ES-I3 (cell line): ENCODE results near the gene CNTLN.

ENCODE experiments used
- H3K36me3 ChIP-seq: 2 replicates; pipeline ENCODE4 v1.6.1; 2013; ENCODE audit warnings: mild to moderate bottlenecking, low read length, control low read depth, moderate library complexity; ENCODE audit not compliant: insufficient read depth
- H3K4me1 ChIP-seq: 2 replicates; pipeline ENCODE4 v1.6.1; 2013; ENCODE audit warnings: mild to moderate bottlenecking, control low read depth, low read length; ENCODE audit not compliant: insufficient read depth
- H3K9ac ChIP-seq: 2 replicates; pipeline ENCODE4 v1.6.1; 2013; ENCODE audit warnings: low read depth, mild to moderate bottlenecking, low read length, moderate library complexity
- H3K9me3 ChIP-seq: 2 replicates; pipeline ENCODE4 v1.6.1; 2013; ENCODE audit warnings: mild to moderate bottlenecking, low read length, moderate library complexity; ENCODE audit not compliant: control insufficient read depth, insufficient read depth

CNTLN gene, protein sequence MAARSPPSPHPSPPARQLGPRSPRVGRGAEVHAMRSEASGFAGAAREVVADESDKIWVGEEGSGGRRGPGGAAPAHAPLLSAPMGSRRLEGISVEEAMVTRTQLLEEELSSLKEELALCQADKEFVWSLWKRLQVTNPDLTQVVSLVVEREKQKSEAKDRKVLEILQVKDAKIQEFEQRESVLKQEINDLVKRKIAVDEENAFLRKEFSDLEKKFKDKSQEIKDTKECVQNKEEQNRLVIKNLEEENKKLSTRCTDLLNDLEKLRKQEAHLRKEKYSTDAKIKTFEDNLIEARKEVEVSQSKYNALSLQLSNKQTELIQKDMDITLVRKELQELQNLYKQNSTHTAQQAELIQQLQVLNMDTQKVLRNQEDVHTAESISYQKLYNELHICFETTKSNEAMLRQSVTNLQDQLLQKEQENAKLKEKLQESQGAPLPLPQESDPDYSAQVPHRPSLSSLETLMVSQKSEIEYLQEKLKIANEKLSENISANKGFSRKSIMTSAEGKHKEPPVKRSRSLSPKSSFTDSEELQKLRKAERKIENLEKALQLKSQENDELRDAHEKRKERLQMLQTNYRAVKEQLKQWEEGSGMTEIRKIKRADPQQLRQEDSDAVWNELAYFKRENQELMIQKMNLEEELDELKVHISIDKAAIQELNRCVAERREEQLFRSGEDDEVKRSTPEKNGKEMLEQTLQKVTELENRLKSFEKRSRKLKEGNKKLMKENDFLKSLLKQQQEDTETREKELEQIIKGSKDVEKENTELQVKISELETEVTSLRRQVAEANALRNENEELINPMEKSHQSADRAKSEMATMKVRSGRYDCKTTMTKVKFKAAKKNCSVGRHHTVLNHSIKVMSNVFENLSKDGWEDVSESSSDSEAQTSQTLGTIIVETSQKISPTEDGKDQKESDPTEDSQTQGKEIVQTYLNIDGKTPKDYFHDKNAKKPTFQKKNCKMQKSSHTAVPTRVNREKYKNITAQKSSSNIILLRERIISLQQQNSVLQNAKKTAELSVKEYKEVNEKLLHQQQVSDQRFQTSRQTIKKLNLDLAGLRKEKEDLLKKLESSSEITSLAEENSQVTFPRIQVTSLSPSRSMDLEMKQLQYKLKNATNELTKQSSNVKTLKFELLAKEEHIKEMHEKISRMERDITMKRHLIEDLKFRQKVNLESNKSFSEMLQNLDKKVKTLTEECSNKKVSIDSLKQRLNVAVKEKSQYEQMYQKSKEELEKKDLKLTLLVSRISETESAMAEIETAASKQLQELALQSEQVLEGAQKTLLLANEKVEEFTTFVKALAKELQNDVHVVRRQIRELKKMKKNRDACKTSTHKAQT (N-terminal part only)

DNA sequence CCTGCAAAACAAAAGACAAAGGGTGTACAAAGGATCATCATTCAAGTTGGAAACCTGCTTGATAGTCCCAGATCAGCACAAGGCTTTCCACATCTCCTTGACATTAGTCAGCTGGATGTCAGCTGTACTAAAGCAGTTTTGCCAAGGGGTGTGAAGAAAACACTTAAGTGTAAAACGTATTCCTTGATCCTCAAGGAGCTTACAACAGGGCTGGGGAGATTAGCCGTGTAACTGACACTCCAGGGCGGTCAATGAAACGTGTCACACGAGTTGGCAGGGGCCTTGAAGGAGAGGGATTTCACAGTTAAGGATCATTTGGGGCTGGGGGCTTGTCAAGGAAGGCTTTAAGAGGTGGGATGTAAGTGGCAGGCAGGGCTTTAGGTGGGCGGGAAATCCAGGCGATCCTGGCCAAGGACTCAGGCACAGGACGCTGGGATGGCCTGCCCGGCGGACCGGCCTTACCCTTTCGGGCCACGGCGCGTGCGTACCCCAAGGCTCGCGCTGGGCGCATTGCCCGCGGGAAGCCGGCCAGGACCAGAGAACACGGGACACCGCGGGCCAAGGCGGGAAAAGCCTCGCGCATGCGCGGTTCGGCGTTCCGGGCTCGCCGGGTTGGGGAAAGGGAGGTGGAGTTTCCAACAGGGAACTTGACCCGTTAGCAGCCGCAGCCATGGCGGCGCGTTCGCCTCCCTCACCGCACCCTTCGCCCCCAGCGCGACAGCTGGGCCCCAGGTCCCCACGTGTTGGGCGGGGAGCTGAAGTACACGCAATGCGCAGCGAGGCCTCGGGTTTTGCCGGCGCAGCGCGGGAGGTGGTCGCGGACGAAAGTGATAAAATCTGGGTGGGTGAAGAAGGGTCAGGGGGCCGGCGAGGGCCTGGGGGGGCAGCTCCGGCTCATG lies at the start of gene CNTLN:
CNTLN (plus strand) TSS at position 645 of the 899 bp plus-strand sequence; CDS start at position 671, 26 bp downstream.
- Histone ChIP-seq H3K36me3 (no peaks in the 10 kb centered on the region), H3K9me3 (no peaks in the 10 kb centered on the region), H3K4me1 (no peaks in the 10 kb centered on the region), H3K9ac (peak within 1 kb of the TSS; percentile 97)

DNA sequence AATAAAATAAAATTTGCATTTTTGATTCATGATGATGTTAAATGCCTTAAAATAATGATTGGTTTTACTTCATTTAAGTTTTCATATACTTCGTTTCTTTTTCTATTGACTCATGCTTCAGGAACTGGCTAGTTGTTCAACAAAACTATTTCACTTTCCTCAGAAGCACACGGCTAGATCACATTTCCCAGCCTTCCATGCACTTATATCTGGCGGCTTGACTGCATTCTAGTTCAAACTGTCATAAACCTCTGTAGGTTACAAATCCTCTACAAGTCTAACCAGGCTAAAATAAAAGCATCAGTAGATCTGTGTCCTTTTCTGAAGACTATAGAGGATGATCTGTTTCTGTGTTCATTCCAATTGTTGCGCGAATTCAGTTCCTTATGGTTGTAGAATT lies 46.3 kb upstream of the CNTLN start:
- H3K9me3 ChIP-seq: no peaks in the 10 kb centered on the region
- H3K9ac ChIP-seq: no peak overlapping the region
- no peaks in the 10 kb centered on the region for H3K4me1 ChIP-seq
- no peaks in the 10 kb centered on the region for H3K36me3 ChIP-seq

DNA sequence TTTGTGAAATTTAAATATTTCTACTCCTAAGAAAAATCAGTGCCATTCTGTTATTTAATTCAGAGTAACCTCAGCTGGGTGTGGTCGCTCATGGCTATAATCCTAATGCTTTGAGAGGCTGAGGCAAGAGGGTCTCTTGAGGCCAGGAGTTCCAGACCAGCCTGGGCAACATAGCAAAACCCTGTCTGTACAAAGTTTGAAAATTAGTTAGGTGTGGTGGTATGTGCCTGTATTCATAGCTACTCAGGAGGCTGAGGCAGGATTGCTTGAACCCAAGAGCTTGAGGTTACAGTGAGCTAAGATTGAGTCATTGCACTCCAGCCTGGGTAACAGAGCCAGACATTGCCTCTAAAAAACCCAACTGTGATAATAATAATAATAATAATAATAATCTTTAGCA lies 44.8 kb upstream of the CNTLN start:
- Histone ChIP-seq H3K36me3 (no peaks in the 10 kb centered on the region), H3K4me1 (no peaks in the 10 kb centered on the region), H3K9me3 (no peaks in the 10 kb centered on the region), H3K9ac (no peak overlapping the region)

DNA sequence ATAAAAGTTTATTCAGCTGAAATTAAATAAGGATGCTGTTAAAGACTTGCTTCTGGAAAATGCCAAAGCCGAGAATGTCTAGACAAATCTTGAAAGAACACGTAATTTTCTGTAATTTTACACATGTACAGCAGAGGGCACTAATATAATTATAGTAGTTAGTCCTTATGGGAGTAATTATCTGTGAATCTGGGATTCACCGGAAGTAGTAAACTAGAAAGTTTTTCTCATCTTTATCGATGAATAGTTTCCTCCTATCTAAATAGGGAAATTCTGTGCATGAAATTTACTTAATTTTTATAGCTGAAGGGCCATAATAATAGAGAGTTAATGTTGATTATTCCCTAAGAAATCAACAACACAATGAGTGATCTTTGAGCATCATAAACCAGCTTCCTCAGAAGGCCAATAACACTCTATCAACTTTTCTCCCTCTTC lies 18.4 kb upstream of the CNTLN start:
- Histone ChIP-seq H3K36me3 (no peaks in the 10 kb centered on the region), H3K4me1 (no peaks in the 10 kb centered on the region), H3K9me3 (no peaks in the 10 kb centered on the region), H3K9ac (no peak overlapping the region)

DNA sequence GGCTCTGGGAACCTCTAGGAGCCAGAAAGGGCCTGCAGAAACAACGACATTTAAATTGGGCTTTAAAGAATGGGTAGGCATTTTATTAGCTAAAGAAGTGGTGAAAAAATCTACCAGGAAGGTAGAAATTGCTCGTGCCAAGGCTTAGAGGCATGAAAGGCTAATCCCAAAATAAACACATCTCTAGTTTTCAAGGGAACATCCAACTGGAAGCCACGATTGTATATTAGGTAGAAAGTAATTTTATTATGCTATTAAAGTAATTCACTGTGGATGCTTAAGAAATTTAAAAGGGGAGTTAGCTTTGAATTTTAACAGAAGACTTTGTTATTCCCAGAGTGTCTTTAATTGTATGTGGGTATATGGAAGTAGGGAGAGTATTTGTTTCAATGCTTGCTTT lies 17.5 kb upstream of the CNTLN start:
- Histone ChIP-seq H3K36me3 (no peaks in the 10 kb centered on the region), H3K4me1 (no peaks in the 10 kb centered on the region), H3K9ac (no peak overlapping the region), H3K9me3 (no peaks in the 10 kb centered on the region)

DNA sequence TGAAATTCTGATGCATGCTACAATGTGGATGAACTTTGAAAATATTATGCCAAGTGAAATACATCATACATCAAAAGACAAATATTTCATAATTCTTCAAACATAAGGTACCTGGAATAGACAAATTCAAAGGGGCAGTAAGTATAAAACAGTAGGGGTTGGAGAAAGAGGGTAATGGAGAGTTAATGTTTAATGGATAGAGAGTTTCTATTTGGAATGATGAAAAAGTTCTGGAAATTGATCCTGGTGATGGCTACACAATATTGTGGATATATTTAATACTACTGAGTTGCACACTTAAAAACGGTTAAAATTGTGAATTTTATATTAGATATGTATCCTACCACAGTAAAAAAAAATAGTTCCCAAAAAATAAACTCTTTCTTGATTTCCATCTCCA lies 14.6 kb upstream of the CNTLN start:
- no peaks in the 10 kb centered on the region for H3K4me1 ChIP-seq
- no peaks in the 10 kb centered on the region for H3K9me3 ChIP-seq
- H3K9ac ChIP-seq: no peak overlapping the region
- no peaks in the 10 kb centered on the region for H3K36me3 ChIP-seq

DNA sequence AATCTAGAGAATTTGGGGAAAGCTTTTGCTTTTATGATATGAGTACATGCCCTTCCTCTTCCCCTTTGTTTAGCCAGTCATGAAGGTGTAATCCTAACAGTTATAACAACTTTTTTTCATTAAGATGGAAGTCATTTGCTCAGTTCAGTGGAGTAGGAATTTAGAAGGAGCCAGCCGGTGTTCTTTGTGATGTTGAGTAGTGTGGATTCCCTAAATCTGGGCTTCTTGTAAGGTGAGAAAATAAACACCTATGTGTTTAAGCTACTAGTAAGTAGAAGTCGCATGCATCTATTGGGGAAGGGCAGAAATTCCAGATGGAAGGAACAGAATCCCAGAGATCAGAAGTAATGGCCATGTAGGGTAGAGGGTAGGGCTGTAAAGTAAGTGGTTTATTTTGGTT lies 13.6 kb upstream of the CNTLN start:
- Histone ChIP-seq H3K36me3 (no peaks in the 10 kb centered on the region), H3K9me3 (no peaks in the 10 kb centered on the region), H3K9ac (no peak overlapping the region), H3K4me1 (no peaks in the 10 kb centered on the region)

DNA sequence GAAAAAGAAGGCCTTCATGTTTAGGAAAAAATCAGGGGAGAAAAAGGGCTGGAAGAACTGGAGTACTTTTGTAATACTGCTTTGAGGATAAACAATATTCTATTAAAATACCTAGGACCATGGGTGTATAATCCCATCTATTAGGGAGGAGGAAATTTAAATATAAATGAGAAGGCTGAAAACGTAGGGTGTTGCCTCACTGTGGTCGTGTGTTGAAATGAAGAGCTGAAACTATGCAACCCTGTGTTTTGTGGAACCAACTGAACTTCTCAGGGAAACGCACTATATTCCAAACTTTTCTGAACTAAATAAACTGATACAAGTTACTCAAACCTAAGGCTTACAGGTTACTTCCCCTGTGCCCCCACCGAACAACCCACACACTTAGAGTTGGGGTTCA lies 4.5 kb upstream of the CNTLN start:
- Histone ChIP-seq H3K9me3 (no peaks in the 10 kb centered on the region), H3K36me3 (no peaks in the 10 kb centered on the region), H3K9ac (no peak overlapping the region), H3K4me1 (no peaks in the 10 kb centered on the region)

DNA sequence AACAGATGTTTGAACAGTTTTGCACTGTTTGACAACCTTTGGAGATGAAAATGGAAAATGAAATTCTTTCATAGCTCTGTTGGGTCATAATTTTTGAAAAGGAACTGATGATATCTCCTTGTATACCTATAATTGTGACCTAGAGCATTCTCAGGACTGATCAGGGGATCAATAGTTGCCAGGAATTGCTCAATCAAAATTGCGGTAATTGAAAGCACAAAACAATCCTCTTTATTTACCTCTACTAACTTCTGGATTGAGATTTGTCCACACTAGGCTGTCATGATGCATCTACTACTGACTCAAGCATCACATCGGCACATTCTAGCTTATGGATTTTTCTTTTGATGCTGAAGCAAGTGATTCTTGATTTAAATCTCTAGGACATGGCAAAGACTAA lies 4.1 kb upstream of the CNTLN start:
- no peaks in the 10 kb centered on the region for H3K9me3 ChIP-seq
- H3K4me1 ChIP-seq: no peaks in the 10 kb centered on the region
- H3K36me3 ChIP-seq: no peaks in the 10 kb centered on the region
- H3K9ac ChIP-seq: no peak overlapping the region

DNA sequence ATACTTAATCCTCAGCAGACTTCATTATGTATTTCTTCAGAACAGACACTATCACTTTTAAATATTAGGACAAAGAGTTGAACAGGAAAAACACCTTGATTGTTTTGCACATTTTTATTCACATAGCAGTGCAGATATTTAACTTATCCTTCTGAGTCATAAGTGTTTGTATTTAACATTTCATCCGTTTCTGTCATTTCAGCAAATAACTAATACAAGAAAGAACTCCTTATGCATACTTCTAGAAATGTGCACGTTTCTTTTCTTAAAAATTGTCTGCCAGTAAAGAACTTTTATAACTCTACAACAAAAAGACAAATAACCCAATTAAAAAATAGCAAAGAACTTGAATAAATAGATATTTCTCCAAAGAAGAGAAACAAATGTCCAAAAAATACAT lies 3.3 kb upstream of the CNTLN start:
- Histone ChIP-seq H3K36me3 (no peaks in the 10 kb centered on the region), H3K9ac (no peak overlapping the region), H3K4me1 (no peaks in the 10 kb centered on the region), H3K9me3 (no peaks in the 10 kb centered on the region)

DNA sequence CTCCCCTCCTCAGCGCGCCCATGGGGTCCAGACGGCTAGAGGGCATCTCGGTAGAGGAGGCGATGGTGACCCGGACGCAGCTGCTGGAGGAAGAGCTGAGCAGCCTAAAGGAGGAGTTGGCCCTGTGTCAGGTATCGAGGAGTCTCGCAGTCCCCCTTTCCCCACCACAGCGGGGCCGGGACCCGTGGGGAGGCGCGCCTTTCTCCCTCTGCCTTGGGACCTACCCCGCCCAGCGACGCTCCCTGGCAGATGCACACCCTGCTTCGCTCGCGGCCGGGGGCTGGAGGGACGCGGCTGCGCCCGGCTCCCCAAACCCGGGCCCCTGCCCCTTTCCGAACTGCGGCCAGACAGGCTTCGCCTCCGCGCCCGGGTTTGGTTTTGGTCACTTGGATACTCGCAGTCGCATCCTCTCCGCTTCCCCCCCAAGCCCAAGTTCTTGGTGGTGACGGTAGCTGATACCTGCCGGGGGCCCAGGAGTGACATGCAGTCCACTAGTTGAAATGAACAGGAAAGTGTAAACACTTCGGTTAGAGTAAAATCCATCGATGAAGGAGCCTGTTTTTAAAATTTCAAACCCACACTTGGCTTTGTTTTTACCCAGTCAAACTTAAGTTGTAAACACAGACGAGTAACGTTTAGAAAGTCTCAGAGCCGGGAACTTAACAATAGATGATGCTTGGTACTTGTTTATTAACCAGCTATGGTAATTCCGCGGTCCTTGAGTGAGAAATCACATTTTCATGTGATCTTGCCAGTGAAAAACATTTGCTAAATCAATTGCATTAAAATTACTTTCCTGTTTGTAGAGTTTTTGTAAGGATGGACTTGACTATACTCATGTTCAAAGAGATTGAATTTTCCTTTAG lies 688 bp downstream of the CNTLN start:
- Histone ChIP-seq H3K9me3 (no peaks in the 10 kb centered on the region), H3K36me3 (no peaks in the 10 kb centered on the region), H3K9ac (peak overlapping the region; percentile 97), H3K4me1 (no peaks in the 10 kb centered on the region)

DNA sequence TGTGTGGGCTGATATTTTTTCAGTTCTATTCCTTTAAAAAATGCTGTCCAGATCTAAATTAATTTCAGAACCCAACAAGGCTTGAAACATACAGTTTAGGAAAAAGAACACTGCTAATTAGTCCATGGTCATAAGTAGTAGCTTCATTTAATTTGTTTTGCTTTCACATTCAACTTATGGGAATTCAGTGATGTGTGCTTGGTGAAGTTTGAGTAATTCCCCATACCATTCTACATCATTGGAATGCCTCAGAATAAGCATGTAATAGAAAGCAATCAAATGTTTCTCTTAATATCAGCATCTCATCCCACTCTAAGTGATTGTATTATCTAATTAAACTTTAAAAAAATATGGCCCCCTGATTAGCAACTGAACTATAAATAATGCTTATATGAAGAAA lies 2.7 kb downstream of the CNTLN start:
- H3K4me1 ChIP-seq: no peaks in the 10 kb centered on the region
- H3K36me3 ChIP-seq: no peaks in the 10 kb centered on the region
- no peaks in the 10 kb centered on the region for H3K9me3 ChIP-seq
- H3K9ac ChIP-seq: no peak overlapping the region

DNA sequence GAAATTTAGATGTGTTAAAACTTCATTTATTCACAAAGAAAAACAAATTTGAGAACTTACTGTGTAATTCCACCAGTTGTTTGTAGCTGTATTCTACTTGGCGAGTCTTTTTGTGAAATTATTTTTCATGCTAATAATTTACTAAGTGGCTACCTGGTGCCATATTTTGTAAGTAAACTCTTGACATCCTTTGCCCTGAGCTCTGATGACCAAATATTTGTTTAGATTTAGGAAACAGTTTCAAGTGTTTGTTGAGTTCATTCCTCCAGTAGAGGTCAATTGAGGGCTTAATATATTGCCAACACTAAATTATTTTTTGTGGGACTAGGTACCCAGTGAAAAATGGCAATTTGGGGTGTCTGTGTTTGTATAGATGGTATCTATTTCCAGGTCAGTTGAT lies 3.7 kb downstream of the CNTLN start:
- Histone ChIP-seq H3K36me3 (no peaks in the 10 kb centered on the region), H3K9ac (no peak overlapping the region), H3K4me1 (no peaks in the 10 kb centered on the region), H3K9me3 (no peaks in the 10 kb centered on the region)
